Colon (tissue), 2 donors: ENCODE results near the gene ZNF669.

Experiments
- FAIRE-seq: peaks from 2 replicates; lab custom pipeline; 2012; peaks lifted over from hg19 to GRCh38; lab: Jason Lieb, UNC
- donor health status: control.
- donor health status: control.

ZNF669 gene

DNA sequence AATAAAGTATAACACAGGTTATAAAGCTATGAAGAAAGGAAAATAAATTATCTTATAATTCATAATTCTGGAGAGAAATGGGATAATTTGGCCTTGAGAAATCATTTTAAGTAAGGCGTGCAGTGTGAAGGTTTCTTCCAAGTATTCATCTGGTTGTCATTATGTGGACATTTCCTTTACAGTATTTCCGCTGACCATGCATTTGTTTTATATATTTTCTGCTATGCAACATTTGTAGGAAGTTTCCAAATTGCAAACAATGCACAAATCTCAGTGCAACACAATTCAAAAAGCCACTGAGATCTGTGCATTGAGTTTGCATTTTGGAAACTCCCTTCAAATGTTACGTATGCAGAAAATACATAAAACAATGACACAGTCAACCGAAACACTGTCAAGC is 43.4 kb downstream of the ZNF669 start:
- no peak for FAIRE-seq

DNA sequence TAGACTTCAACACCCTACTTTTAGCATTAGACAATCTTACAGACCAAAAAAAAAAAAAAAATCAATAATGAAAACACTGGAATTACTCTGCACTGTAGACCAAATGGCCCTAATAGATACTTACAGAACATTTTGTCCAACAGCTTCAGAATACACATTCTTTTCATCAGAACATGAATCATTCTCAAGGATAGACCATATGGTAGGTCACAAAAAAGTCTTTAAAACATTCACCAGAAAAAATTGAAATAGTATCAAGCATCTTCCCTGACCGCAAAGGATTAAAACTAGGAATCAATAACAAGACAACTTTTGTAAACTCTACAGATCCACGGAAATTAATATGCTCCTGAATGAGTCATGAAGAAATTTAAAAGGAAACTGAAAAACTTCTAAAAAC is 48.1 kb downstream of the ZNF669 start:
- FAIRE-seq: no peak

DNA sequence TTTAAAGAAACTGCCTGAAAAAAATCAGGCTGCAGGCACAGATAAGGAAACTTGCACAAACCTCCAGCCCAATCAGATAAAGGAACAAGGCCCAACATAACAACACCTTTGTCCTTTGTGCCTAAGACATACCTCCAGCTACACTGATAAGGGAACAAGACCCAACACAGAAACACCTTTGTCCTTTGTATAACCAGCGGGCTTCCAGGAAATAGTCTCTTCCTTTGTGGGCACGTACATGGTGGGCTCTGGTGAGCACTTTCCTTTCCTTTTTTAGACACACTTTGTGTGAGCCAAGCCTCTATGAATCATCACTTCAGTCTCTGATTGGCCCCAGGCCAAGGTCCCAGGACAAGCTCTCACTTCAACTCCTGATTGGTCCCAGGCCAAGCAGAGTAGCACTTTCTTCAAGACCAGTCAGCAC is 49.2 kb downstream of the ZNF669 start:
- no peak for FAIRE-seq
